PC-3 (cell line): Measurements from ENCODE around the gene HHIP. TPM values are rescaled to one million over a fixed set of nuclear protein-coding genes. Genes with fewer than 3 reads are reported as not detected.

ENCODE experiments used
- ATAC-seq: fragments of 200-7000 bp; cut with Tn5 transposase; 2 replicates; pipeline ENCODE4 v1.9.1; 2020; ENCODE audit warnings: mild to moderate bottlenecking, moderate library complexity
- BruUV-seq: library from RNA; stranded (reverse); fragments of 400-500 nt; replicated peaks from 2 replicates; lab custom pipeline; 2021; lab: Mats Ljungman, UMichigan
- CTCF ChIA-PET: fragments of 300-600 bp; sonication (Branson Sonifier 250); formaldehyde crosslinking; loops from one replicate; lab custom pipeline; 2022; ENCODE audit warnings: antibody characterized with exemption; lab: Charles Lee
- POLR2A ChIA-PET: fragments of 300-600 bp; sonication (Branson Sonifier 250); formaldehyde crosslinking; loops from one replicate; lab custom pipeline; 2022; ENCODE audit warnings: antibody characterized with exemption; ENCODE audit not compliant: unreplicated experiment; lab: Charles Lee
- DNase-seq: peaks from one replicate; pipeline ENCODE4 v3.0.0-alpha.2; 2015
- H2AFZ ChIP-seq: fragments of 300-600 bp; sonication (generic); 2 replicates; pipeline ENCODE4 v1.6.0; 2016; ENCODE audit warnings: antibody characterized with exemption, low read length
- H3F3A ChIP-seq: fragments of 300-600 bp; sonication (generic); one replicate; pipeline ENCODE4 v1.6.0; 2017; ENCODE audit warnings: antibody characterized with exemption, low read length, control low read depth, mild to moderate bottlenecking; ENCODE audit not compliant: unreplicated experiment
- H3K27ac ChIP-seq: fragments of 300-600 bp; sonication (generic); 2 replicates; pipeline ENCODE4 v1.5.1; 2016; ENCODE audit warnings: mild to moderate bottlenecking, low read length
- H3K27me3 ChIP-seq: fragments of 300-600 bp; sonication (generic); 2 replicates; pipeline ENCODE4 v1.6.1; 2016; ENCODE audit warnings: low read length, mixed read lengths
- H3K36me3 ChIP-seq: fragments of 300-600 bp; sonication (generic); 2 replicates; pipeline ENCODE4 v1.6.1; 2016; ENCODE audit warnings: low read depth, mixed run types, low read length, mixed read lengths
- H3K4me1 ChIP-seq: fragments of 300-600 bp; sonication (generic); 2 replicates; pipeline ENCODE4 v1.5.1; 2016; ENCODE audit warnings: low read length; ENCODE audit not compliant: insufficient read depth
- H3K4me2 ChIP-seq: fragments of 300-600 bp; sonication (generic); 2 replicates; pipeline ENCODE4 v1.6.0; 2016; ENCODE audit warnings: low read length
- H3K4me3 ChIP-seq: fragments of 300-600 bp; sonication (generic); 2 replicates; pipeline ENCODE4 v1.5.1; 2016; ENCODE audit warnings: mild to moderate bottlenecking, low read length, mixed read lengths
- H3K79me2 ChIP-seq: fragments of 300-600 bp; sonication (generic); 2 replicates; pipeline ENCODE4 v1.6.1; 2017; ENCODE audit warnings: low read length, mixed read lengths
- H3K9ac ChIP-seq: fragments of 300-600 bp; sonication (generic); 2 replicates; pipeline ENCODE4 v1.6.0; 2016; ENCODE audit warnings: mild to moderate bottlenecking, low read length
- H3K9me2 ChIP-seq: fragments of 300-600 bp; sonication (generic); replicated peaks from 2 replicates; pipeline ENCODE4 v1.6.1; 2016; ENCODE audit warnings: mixed run types, low read length, mixed read lengths
- H3K9me3 ChIP-seq: fragments of 300-600 bp; sonication (generic); 2 replicates; pipeline ENCODE4 v1.6.1; 2016; ENCODE audit warnings: low read length, mixed read lengths
- H4K20me1 ChIP-seq: fragments of 300-600 bp; sonication (generic); 2 replicates; pipeline ENCODE4 v1.6.1; 2016; ENCODE audit warnings: low read length, mixed read lengths
- CTCF ChIP-seq: fragments of 300-600 bp; sonication (generic); conservative IDR thresholded peaks from 2 replicates; pipeline ENCODE4 v1.5.1; 2017; ENCODE audit warnings: antibody characterized with exemption, low read depth, mild to moderate bottlenecking, low read length
- EZH2 ChIP-seq: fragments of 300-600 bp; sonication (generic); IDR thresholded peaks from one replicate; pipeline ENCODE4 v1.6.1; 2017; ENCODE audit warnings: antibody characterized with exemption, mild to moderate bottlenecking, low read length; ENCODE audit not compliant: unreplicated experiment
- EZH2phosphoT487 ChIP-seq: fragments of 300-600 bp; sonication (generic); IDR thresholded peaks from 2 replicates; pipeline ENCODE4 v1.6.1; 2018; ENCODE audit warnings: mild to moderate bottlenecking, antibody characterized with exemption, low read length, borderline replicate concordance
- intact Hi-C: fragments of 100-400 bp; cut with micrococcal nuclease; formaldehyde crosslinking; loops from 2 replicates; pipeline ENCODE4 v1.9.0; 2023
- total RNA-seq: library from RNA; depleted of rRNA; stranded (reverse); fragments of >200 nt; gene quantifications from 2 replicates; pipeline ENCODE4 v1.2.3, GENCODE V29; 2014

Gene HHIP
- total RNA-seq, 1 experiment from 2014 or later: 1.2 TPM

- POLR2A ChIA-PET: no interaction called here
- no peak overlapping the region for H3K4me3 ChIP-seq
- intact Hi-C loops: no loop called here
- H3K9me2 ChIP-seq: no peaks in the 10 kb centered on the region
- no peaks in the 10 kb centered on the region for H3F3A ChIP-seq
- no peak for DNase-seq
- no peaks in the 10 kb centered on the region for H4K20me1 ChIP-seq
- H3K27me3 ChIP-seq: no peaks in the 10 kb centered on the region
- no peak overlapping the region for H3K4me2 ChIP-seq
- H3K9me3 ChIP-seq: no peaks in the 10 kb centered on the region
- H3K27ac ChIP-seq: no peak overlapping the region
- BruUV-seq: no TSS peak
- H2AFZ ChIP-seq: no peak overlapping the region
- TF ChIP-seq CTCF (no peak), EZH2phosphoT487 (no peak), EZH2 (no peak)
- no peak for ATAC-seq
- CTCF ChIA-PET: no interaction called here
- H3K4me1 ChIP-seq: no peaks in the 10 kb centered on the region
- H3K79me2 ChIP-seq: no peaks in the 10 kb centered on the region
- H3K36me3 ChIP-seq: no peaks in the 10 kb centered on the region
- no peak overlapping the region for H3K9ac ChIP-seq
Measured at GRCh38 chr4:144634978-144635747, 10.8 kb upstream of the HHIP start.

GRCh38 chr4:144644368-144645101 lies 1.4 kb upstream of the HHIP start:
- no peaks in the 10 kb centered on the region for H3K9me3 ChIP-seq

More at GRCh38 chr4:144644368-144645101, 1.4 kb upstream of the HHIP start:
- intact Hi-C loops: no loop called here
- DNase-seq (no peak), ATAC-seq (no peak)
- no peaks in the 10 kb centered on the region for H3K4me1 ChIP-seq
- H3K79me2 ChIP-seq: no peaks in the 10 kb centered on the region
- ChIA-PET POLR2A (no interaction called here), CTCF (no interaction called here)
- no peaks in the 10 kb centered on the region for H3F3A ChIP-seq
- no peak overlapping the region for H3K27ac ChIP-seq
- no peaks in the 10 kb centered on the region for H4K20me1 ChIP-seq
- H3K4me2 ChIP-seq: no peak overlapping the region
- H3K4me3 ChIP-seq: no peak overlapping the region
- no peaks in the 10 kb centered on the region for H3K9me2 ChIP-seq
- BruUV-seq: no TSS peak
- H2AFZ ChIP-seq: no peak overlapping the region
- TF ChIP-seq CTCF (no peak), EZH2 (no peak), EZH2phosphoT487 (no peak)
- H3K36me3 ChIP-seq: no peaks in the 10 kb centered on the region
- H3K9ac ChIP-seq: no peak overlapping the region
- peaks cover 30% of the 10 kb centered on the region for H3K27me3 ChIP-seq
